ENCODE results near the gene PRKCE. TPM values are rescaled to one million over a fixed set of nuclear protein-coding genes. Genes with fewer than 3 reads are reported as not detected.

PRKCE gene
- total RNA-seq, 4 donors from 2014 or later, result 20.0 to 29.7 (median 25.2) TPM

DNA sequence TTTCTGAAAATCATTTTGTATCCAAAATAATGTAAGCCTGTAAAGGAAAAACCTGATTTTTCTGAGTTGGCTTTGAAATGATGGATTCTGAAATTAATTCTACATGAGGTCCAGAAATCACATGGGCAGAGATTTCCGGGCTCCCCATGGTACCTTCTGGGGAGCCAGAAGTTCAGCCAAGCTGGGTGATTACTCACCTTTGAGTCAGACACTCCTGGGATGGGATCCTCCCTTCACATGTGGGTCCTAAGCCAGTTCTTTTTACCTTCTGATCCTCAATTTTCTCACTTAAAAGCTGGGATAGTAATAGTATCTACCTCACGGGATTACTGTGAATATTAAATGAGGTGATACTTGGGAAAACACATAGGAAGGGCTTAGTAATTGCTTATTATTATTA, 465.9 kb downstream of the PRKCE start:
- H3K27ac ChIP-seq, result no peak overlapping the region

DNA sequence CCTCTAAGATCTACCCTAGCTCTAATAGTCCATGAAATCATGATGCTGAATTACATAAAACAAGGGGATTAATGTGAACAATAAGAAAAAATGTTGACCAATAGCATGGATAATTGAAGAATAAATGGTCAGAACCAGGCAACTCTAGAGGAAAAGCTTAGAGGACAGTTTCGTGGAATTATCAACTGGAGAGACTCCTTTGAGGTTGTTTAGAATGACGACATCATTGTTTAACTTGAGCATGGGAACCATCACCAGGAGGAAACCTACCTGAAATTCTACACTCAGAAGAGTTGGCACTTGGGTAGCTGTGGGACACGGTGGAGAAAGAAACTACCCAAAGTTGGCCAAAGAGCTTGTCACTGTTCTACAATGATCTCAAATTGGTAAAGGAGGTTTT, 466.5 kb downstream of the PRKCE start:
- H3K27me3 ChIP-seq, result no peaks in the 10 kb centered on the region
- TF ChIP-seq, protein P1, sequence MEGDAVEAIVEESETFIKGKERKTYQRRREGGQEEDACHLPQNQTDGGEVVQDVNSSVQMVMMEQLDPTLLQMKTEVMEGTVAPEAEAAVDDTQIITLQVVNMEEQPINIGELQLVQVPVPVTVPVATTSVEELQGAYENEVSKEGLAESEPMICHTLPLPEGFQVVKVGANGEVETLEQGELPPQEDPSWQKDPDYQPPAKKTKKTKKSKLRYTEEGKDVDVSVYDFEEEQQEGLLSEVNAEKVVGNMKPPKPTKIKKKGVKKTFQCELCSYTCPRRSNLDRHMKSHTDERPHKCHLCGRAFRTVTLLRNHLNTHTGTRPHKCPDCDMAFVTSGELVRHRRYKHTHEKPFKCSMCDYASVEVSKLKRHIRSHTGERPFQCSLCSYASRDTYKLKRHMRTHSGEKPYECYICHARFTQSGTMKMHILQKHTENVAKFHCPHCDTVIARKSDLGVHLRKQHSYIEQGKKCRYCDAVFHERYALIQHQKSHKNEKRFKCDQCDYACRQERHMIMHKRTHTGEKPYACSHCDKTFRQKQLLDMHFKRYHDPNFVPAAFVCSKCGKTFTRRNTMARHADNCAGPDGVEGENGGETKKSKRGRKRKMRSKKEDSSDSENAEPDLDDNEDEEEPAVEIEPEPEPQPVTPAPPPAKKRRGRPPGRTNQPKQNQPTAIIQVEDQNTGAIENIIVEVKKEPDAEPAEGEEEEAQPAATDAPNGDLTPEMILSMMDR (IDR thresholded peaks at IDR 0.05), result no peak
- TF ChIP-seq POLR2A (IDR thresholded peaks at IDR 0.05), result no peak
- no peak overlapping the region for H3K4me3 ChIP-seq
- H3K9me3 ChIP-seq, result no peaks in the 10 kb centered on the region
- H3K4me1 ChIP-seq, result peaks cover 0 to 24% (median 0%) of the 10 kb centered on the region in 4 donors
- no peaks in the 10 kb centered on the region for H3K36me3 ChIP-seq
- DNase-seq, result no peak
- H3K27ac ChIP-seq, result no peak overlapping the region

More for the DNA sequence above, 465.9 kb downstream of the PRKCE start:
- H3K9me3 ChIP-seq, result no peaks in the 10 kb centered on the region
- no peaks in the 10 kb centered on the region for H3K36me3 ChIP-seq
- peaks cover 0 to 23% (median 0%) of the 10 kb centered on the region in 4 donors for H3K4me1 ChIP-seq
- H3K27me3 ChIP-seq, result no peaks in the 10 kb centered on the region
- no peak overlapping the region for H3K4me3 ChIP-seq
- peak in 1 of 3 donors; percentile 67 for DNase-seq
- TF ChIP-seq, protein P1 (IDR thresholded peaks at IDR 0.05), result no peak
- TF ChIP-seq POLR2A (IDR thresholded peaks at IDR 0.05), result no peak

- H3K27ac ChIP-seq, result peak overlapping the region in 2 of 4 donors; percentile 24 to 38
Observed at GRCh38 chr2:46118656-46119371, 467.3 kb downstream of the PRKCE start.

GRCh38 chr2:46119453-46119852, 468.0 kb downstream of the PRKCE start:
- no peak overlapping the region for H3K4me3 ChIP-seq
- H3K27me3 ChIP-seq, result no peaks in the 10 kb centered on the region
- peak overlapping the region in 1 of 4 donors; percentile 9 for H3K27ac ChIP-seq
- peaks cover 0 to 24% (median 0%) of the 10 kb centered on the region in 4 donors for H3K4me1 ChIP-seq
- no peaks in the 10 kb centered on the region for H3K9me3 ChIP-seq
- DNase-seq, result no peak
- no peaks in the 10 kb centered on the region for H3K36me3 ChIP-seq
- TF ChIP-seq POLR2A (IDR thresholded peaks at IDR 0.05), result no peak
- TF ChIP-seq, protein P1 (IDR thresholded peaks at IDR 0.05), result no peak

More at GRCh38 chr2:46118656-46119371, 467.3 kb downstream of the PRKCE start:
- Histone ChIP-seq H3K9me3 (no peaks in the 10 kb centered on the region), H3K27me3 (no peaks in the 10 kb centered on the region), H3K36me3 (no peaks in the 10 kb centered on the region), H3K4me1 (peaks cover 0 to 24% (median 0%) of the 10 kb centered on the region in 4 donors), H3K4me3 (no peak overlapping the region)
- DNase-seq, result no peak
- no peak for TF ChIP-seq POLR2A (IDR thresholded peaks at IDR 0.05)
- TF ChIP-seq, protein P1 (IDR thresholded peaks at IDR 0.05), result no peak

DNA sequence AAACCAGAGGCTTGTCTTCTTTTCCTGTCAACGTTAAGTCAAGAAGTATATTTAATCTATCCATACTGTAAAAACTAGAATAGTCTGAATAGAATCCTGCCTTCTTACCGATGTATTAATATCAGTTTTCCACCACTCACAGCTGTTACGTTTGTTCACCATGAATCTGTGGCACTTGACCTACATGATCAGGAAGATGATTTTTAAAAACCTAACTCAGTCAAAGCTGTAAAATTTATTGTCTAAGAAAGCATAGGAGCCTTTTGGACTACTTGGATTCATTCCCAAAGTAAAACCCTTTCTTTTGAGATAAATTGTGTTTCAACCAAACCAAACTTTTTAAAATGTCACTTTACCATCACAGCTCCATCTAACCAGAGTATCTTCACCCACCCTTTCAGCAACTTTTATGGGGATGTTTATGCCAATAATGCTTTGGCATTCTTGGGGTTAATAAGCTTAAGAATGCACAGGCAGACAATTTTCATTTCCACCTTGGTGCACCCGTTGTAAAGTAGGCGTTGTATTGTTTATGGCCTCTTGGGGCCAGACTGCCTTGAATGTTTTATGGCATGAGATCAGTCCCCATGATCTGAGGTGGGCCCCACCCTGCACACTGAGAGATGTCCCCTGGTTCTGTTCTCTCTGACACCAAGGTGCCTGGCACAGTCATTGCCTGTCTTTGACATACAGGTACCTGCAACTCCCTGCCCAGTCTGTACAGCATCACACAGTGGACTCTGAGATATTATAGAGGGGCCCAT, 469.5 kb downstream of the PRKCE start:
- peak in 1 of 3 donors; percentile 67 for DNase-seq
- TF ChIP-seq, protein P1 (IDR thresholded peaks at IDR 0.05), result no peak
- no peak for TF ChIP-seq POLR2A (IDR thresholded peaks at IDR 0.05)
- H3K27me3 ChIP-seq, result no peaks in the 10 kb centered on the region
- peak overlapping the region in 1 of 4 donors; percentile 39 for H3K27ac ChIP-seq
- H3K36me3 ChIP-seq, result no peaks in the 10 kb centered on the region
- peaks cover 0 to 24% (median 0%) of the 10 kb centered on the region in 4 donors for H3K4me1 ChIP-seq
- H3K4me3 ChIP-seq, result no peak overlapping the region
- no peaks in the 10 kb centered on the region for H3K9me3 ChIP-seq
